Uterus (tissue), 4 donors: ENCODE results near the gene SYNJ2. TPM values are rescaled to one million over a fixed set of nuclear protein-coding genes. Genes with fewer than 3 reads are reported as not detected.

Experiments used
- DNase-seq, 2 donors: peaks; one replicate each; pipeline ENCODE4 v3.0.0-alpha.2; 2019 to 2020
- H3K27ac ChIP-seq, 2 donors: fragments of 200-600 bp; sonication (generic); 1 replicate in 1 of 2; 2 replicates in 1 of 2; pipeline ENCODE4 v1.5.1; 2016 to 2018
- H3K27me3 ChIP-seq, 2 donors: fragments of 200-600 bp; sonication (generic); one replicate each; pipeline ENCODE4 v1.5.1; 2018 to 2019; ENCODE audit warnings: control low read depth in 1 of 2
- H3K36me3 ChIP-seq, 2 donors: fragments of 200-600 bp; sonication (generic); one replicate each; pipeline ENCODE4 v1.5.1; 2019; ENCODE audit warnings: control low read depth in 1 of 2
- H3K4me1 ChIP-seq, 2 donors: fragments of 200-600 bp; sonication (generic); one replicate each; pipeline ENCODE4 v1.5.1; 2018 to 2019; ENCODE audit warnings: control low read depth in 1 of 2
- H3K4me3 ChIP-seq, 2 donors: fragments of 200-600 bp; sonication (generic); 1 replicate in 1 of 2; 2 replicates in 1 of 2; pipeline ENCODE4 v1.5.1; 2018 to 2019; ENCODE audit warnings: mild to moderate bottlenecking in 1 of 2
- H3K9me3 ChIP-seq, 2 donors: fragments of 200-600 bp; sonication (generic); one replicate each; pipeline ENCODE4 v1.5.1; 2019; ENCODE audit warnings: control low read depth in 1 of 2
- CTCF ChIP-seq, 4 experiments: fragments of 200-600 bp in 2 of 4; fragments of 450-650 bp in 2 of 4; sonication (generic) in 2 of 4; IDR thresholded peaks; one replicate each; pipeline ENCODE4 v1.5.1; 2016 to 2019; ENCODE audit warnings: antibody characterized with exemption in 4 of 4, mild to moderate bottlenecking in 2 of 4, moderate library complexity in 1 of 4
- POLR2A ChIP-seq, 2 donors: fragments of 450-650 bp; IDR thresholded peaks; one replicate each; pipeline ENCODE4 v1.6.1; 2016; ENCODE audit warnings: antibody characterized with exemption in 2 of 2, mild to moderate bottlenecking in 1 of 2, moderate library complexity in 1 of 2
- intact Hi-C: fragments of 100-400 bp; cut with DNase I; formaldehyde crosslinking; loops from one replicate; pipeline ENCODE4 v1.15.1; 2023; ENCODE audit warnings: low total_unique reads
- total RNA-seq, 4 donors: library from RNA; depleted of rRNA in 3 of 4; stranded (reverse); fragments of >200 nt in 3 of 4; gene quantifications; one replicate each; pipeline versions ENCODE4 v1.1.0 to v1.2.4, GENCODE V29; 2014 to 2023
- donor health status: DM: yes; HTN: yes; CAD: no.

SYNJ2 gene
- total RNA-seq, 4 donors from 2014 or later: 9.5 to 32.2 (median 13.5) TPM

GRCh38 chr6:158115508-158115907 lies 133.8 kb downstream of the SYNJ2 start:
- Histone ChIP-seq H3K9me3 (no peaks in the 10 kb centered on the region), H3K27me3 (no peaks in the 10 kb centered on the region), H3K4me1 (no peaks in the 10 kb centered on the region), H3K36me3 (no peaks in the 10 kb centered on the region), H3K27ac (no peak overlapping the region), H3K4me3 (no peak overlapping the region)
- no peak for DNase-seq
- intact Hi-C loops: no loop called here
- TF ChIP-seq CTCF (IDR thresholded peaks at IDR 0.05) (no peak), POLR2A (IDR thresholded peaks at IDR 0.05) (no peak)

GRCh38 chr6:158118886-158119285 lies 137.2 kb downstream of the SYNJ2 start:
- no peaks in the 10 kb centered on the region for H3K4me1 ChIP-seq
- TF ChIP-seq POLR2A (IDR thresholded peaks at IDR 0.05) (no peak), CTCF (IDR thresholded peaks at IDR 0.05) (no peak)
- H3K27ac ChIP-seq: no peak overlapping the region
- H3K27me3 ChIP-seq: no peaks in the 10 kb centered on the region
- no peaks in the 10 kb centered on the region for H3K9me3 ChIP-seq
- DNase-seq: no peak
- no peaks in the 10 kb centered on the region for H3K36me3 ChIP-seq
- H3K4me3 ChIP-seq: no peak overlapping the region
- intact Hi-C loops: no loop called here

GRCh38 chr6:158121335-158121734 lies 139.7 kb downstream of the SYNJ2 start:
- Histone ChIP-seq H3K9me3 (no peaks in the 10 kb centered on the region), H3K27ac (no peak overlapping the region), H3K27me3 (no peaks in the 10 kb centered on the region), H3K36me3 (no peaks in the 10 kb centered on the region), H3K4me1 (no peaks in the 10 kb centered on the region), H3K4me3 (no peak overlapping the region)
- intact Hi-C loops: no loop called here
- no peak for DNase-seq
- TF ChIP-seq CTCF (IDR thresholded peaks at IDR 0.05) (no peak), POLR2A (IDR thresholded peaks at IDR 0.05) (no peak)

GRCh38 chr6:158122048-158122447 lies 140.4 kb downstream of the SYNJ2 start:
- DNase-seq: no peak
- H3K4me1 ChIP-seq: no peaks in the 10 kb centered on the region
- TF ChIP-seq CTCF (IDR thresholded peaks at IDR 0.05): no peak
- TF ChIP-seq POLR2A (IDR thresholded peaks at IDR 0.05): no peak
- H3K4me3 ChIP-seq: no peak overlapping the region
- intact Hi-C loops: no loop called here
- H3K36me3 ChIP-seq: no peaks in the 10 kb centered on the region
- H3K27ac ChIP-seq: no peak overlapping the region
- no peaks in the 10 kb centered on the region for H3K27me3 ChIP-seq
- no peaks in the 10 kb centered on the region for H3K9me3 ChIP-seq

GRCh38 chr6:158124288-158124687 lies 142.6 kb downstream of the SYNJ2 start:
- H3K27ac ChIP-seq: no peak overlapping the region
- H3K4me1 ChIP-seq: no peaks in the 10 kb centered on the region
- intact Hi-C loops: no loop called here
- H3K9me3 ChIP-seq: no peaks in the 10 kb centered on the region
- no peak for DNase-seq
- no peak overlapping the region for H3K4me3 ChIP-seq
- no peaks in the 10 kb centered on the region for H3K27me3 ChIP-seq
- no peaks in the 10 kb centered on the region for H3K36me3 ChIP-seq
- no peak for TF ChIP-seq POLR2A (IDR thresholded peaks at IDR 0.05)
- TF ChIP-seq CTCF (IDR thresholded peaks at IDR 0.05): no peak
